ENCODE data around the gene DGCR6L.
"Not testable (repeated sequence)": the region's sequence is repeated elsewhere in the genome, so short reads cannot be mapped to it uniquely, and the experiment has no call there.

- TF ChIP-seq, protein P1, sequence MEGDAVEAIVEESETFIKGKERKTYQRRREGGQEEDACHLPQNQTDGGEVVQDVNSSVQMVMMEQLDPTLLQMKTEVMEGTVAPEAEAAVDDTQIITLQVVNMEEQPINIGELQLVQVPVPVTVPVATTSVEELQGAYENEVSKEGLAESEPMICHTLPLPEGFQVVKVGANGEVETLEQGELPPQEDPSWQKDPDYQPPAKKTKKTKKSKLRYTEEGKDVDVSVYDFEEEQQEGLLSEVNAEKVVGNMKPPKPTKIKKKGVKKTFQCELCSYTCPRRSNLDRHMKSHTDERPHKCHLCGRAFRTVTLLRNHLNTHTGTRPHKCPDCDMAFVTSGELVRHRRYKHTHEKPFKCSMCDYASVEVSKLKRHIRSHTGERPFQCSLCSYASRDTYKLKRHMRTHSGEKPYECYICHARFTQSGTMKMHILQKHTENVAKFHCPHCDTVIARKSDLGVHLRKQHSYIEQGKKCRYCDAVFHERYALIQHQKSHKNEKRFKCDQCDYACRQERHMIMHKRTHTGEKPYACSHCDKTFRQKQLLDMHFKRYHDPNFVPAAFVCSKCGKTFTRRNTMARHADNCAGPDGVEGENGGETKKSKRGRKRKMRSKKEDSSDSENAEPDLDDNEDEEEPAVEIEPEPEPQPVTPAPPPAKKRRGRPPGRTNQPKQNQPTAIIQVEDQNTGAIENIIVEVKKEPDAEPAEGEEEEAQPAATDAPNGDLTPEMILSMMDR (IDR thresholded peaks at IDR 0.05): not testable (repeated sequence)
- TF ChIP-seq POLR2A (IDR thresholded peaks at IDR 0.05): not testable (repeated sequence)
Observed at GRCh38 chr22:20306646-20307447, 13.0 kb downstream of the DGCR6L start.
